ENCODE measurements around the gene GOSR2. TPM values are rescaled to one million over a fixed set of nuclear protein-coding genes. Genes with fewer than 3 reads are reported as not detected.

GOSR2 gene
- total and polyA plus RNA-seq, 2 of the 8 experiments (the other 6 are each of a cell fraction or from before 2014, with no cell fraction given): 28.2 to 36.2 TPM

DNA sequence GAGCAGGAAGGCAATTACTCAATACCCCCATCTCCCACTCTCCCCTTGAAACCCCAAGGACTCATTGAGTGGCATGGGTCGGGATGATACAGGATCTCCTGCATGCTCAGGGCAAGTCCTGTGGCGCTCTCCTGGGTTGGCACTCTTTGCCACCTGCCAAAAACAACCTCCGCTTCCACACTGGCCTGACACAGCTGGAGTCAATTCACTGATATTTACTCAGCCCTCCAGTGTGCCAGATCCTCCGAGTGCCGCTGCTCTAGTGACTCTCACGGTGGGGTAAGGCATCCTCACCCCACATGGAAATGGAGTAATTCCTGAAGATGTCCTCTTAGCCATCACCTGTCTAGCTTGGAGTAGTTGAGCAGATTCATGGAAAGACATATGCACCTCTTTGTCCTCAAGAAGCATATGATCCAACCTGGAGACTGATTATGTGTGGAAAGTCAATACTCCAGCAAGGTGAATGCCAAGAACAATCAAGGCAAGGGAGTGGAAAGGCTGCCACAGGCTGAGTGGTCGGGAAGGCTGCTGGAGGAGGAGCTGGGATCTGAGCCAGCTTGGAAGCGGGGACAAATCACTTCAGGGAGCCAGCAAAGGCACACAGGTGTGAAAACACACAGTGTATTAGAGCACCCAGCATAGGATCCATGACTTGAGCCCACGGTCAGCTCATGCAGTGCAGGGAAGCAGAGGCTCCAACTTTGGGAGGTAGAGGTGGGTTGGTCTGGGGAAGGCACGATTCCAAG, 12.6 kb upstream of the GOSR2 start (continued):
- TF ChIP-seq PHF8 (conservative IDR thresholded peaks at IDR 0.05; ENCODE audit: low read depth, low read length) (no peak), KDM4A (IDR thresholded peaks at IDR 0.05; ENCODE audit: low read depth, low read length, severe bottlenecking) (no peak), CHD2 (IDR thresholded peaks at IDR 0.05; ENCODE audit: low read length) (no peak), EP300 (IDR thresholded peaks at IDR 0.05; ENCODE audit: borderline replicate concordance in 1 of 2, low read depth in 2 of 2, low read length in 2 of 2) (no peak)
- TF ChIP-seq, protein P1, sequence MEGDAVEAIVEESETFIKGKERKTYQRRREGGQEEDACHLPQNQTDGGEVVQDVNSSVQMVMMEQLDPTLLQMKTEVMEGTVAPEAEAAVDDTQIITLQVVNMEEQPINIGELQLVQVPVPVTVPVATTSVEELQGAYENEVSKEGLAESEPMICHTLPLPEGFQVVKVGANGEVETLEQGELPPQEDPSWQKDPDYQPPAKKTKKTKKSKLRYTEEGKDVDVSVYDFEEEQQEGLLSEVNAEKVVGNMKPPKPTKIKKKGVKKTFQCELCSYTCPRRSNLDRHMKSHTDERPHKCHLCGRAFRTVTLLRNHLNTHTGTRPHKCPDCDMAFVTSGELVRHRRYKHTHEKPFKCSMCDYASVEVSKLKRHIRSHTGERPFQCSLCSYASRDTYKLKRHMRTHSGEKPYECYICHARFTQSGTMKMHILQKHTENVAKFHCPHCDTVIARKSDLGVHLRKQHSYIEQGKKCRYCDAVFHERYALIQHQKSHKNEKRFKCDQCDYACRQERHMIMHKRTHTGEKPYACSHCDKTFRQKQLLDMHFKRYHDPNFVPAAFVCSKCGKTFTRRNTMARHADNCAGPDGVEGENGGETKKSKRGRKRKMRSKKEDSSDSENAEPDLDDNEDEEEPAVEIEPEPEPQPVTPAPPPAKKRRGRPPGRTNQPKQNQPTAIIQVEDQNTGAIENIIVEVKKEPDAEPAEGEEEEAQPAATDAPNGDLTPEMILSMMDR (IDR thresholded peaks at IDR 0.05; ENCODE audit: control extremely low read depth in 1 of 3, insufficient read depth in 1 of 3, low read depth in 1 of 3, low read length in 3 of 3): no peak
